ENCODE data around the gene HOXA7.

DNA sequence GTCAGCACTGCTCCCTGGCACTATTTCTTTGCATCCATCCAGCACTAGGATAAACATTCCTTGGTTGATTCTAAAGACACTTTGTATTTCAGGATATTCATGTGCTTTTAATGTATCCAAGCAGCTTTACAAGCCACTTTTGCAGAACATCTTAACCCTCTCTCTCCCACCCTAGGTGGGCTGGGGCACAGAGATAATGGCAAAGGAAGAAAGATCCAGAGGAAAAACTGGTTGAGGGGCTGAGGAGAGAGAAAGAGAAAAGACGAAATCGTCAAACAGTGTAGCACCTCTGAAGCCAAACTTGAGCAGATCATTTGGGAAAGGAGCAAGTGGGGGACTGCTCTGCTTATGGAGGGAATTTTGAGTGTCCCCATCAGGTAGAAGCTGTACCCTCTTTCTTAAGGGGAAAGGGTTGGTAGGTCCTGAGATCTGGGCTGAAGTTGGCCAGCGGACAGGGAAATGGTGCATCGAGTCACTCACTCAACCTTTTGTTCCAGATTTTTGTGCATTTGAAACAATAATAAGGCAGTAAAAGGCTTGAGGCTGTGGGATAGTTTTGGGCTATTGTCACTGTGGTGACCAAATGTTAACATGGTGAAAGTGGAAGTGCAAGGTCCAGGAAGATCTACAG lies 47.6 kb upstream of the HOXA7 start:
- TF ChIP-seq POLR2A (IDR thresholded peaks at IDR 0.05; ENCODE audit: low read depth, low read length) (no peak), TAF1 (IDR thresholded peaks at IDR 0.05; ENCODE audit: low read depth, low read length) (no peak)
